ENCODE measurements around the gene ZBTB42. TPM values are rescaled to one million over a fixed set of nuclear protein-coding genes. Genes with fewer than 3 reads are reported as not detected.

Gene ZBTB42
- total RNA-seq, 1 experiment from 2014 or later = 6.1 TPM

- Histone ChIP-seq H2BK5ac (ENCODE audit: insufficient read length, low read length) (no peak overlapping the region), H4K20me1 (ENCODE audit: control insufficient read depth, insufficient read depth, insufficient read length) (no peaks in the 10 kb centered on the region), H3K56ac (ENCODE audit: insufficient read length, low read depth, low read length) (no peak overlapping the region), H3K14ac (ENCODE audit: insufficient read depth, low read length) (0 out of 2 replicates have a peak overlapping the region, but pooled peaks have one; percentile 92), H3K18ac (ENCODE audit: insufficient read length, low read depth, low read length) (no peak overlapping the region), H2AK5ac (ENCODE audit: insufficient read length, low read length) (no peak overlapping the region), H2BK120ac (ENCODE audit: low read depth, low read length, poor library complexity, severe bottlenecking) (no peak overlapping the region), H3K79me2 (ENCODE audit: insufficient read depth, low read length) (no peaks in the 10 kb centered on the region; the same call in 1 of the 2 replicates), H3K23me2 (ENCODE audit: insufficient read length, low read depth, low read length, poor library complexity, severe bottlenecking) (peaks cover 15% of the 10 kb centered on the region), H3K4ac (ENCODE audit: low read depth, low read length) (no peak overlapping the region), H2BK12ac (ENCODE audit: insufficient read length, low read depth, low read length) (no peak overlapping the region), H3K27me3 (ENCODE audit: insufficient read depth, low read length) (no peaks in the 10 kb centered on the region), H3K9me3 (ENCODE audit: control insufficient read depth, low read depth, low read length) (no peaks in the 10 kb centered on the region), H4K8ac (replicated peaks; ENCODE audit: insufficient read length, low read depth, low read length) (no peak overlapping the region), H2BK15ac (ENCODE audit: low read depth, low read length) (no peak overlapping the region), H3K9ac (ENCODE audit: extremely low read depth, insufficient read length, low read length) (peak overlapping the region; percentile 87), H3T11ph (ENCODE audit: low read length) (no peak overlapping the region), H3K27ac (ENCODE audit: insufficient read length, low read depth, low read length) (no peak overlapping the region), H3K4me1 (ENCODE audit: insufficient read depth, low read length) (no peaks in the 10 kb centered on the region), H4K91ac (ENCODE audit: insufficient read length, low read depth, low read length) (no peak overlapping the region), H3K4me2 (ENCODE audit: insufficient read depth, insufficient read length, low read length) (peak overlapping the region; percentile 72), H4K5ac (ENCODE audit: insufficient read length, low read depth, low read length) (no peak overlapping the region), H2AFZ (ENCODE audit: low read length) (no peak overlapping the region), H3K23ac (ENCODE audit: insufficient read length, low read depth, low read length) (no peak overlapping the region), H3K79me1 (ENCODE audit: insufficient read depth, low read depth, low read length, poor library complexity, severe bottlenecking) (no peaks in the 10 kb centered on the region), H2BK20ac (ENCODE audit: low read depth, low read length, poor library complexity, severe bottlenecking) (no peak overlapping the region)
- peaks cover 0 to 10% (median 6%) of the 10 kb centered on the region in 3 experiments; a peak in 5 of 7 replicates for H3K36me3 Mint-ChIP-seq (ENCODE audit: insufficient read depth in 1 of 3, low read depth in 3 of 3)
- no CpG with 5 or more reads among the region's 8 CpGs for WGBS (ENCODE audit: extremely low coverage, insufficient read length, low lambda C conversion rate)
- H3K4me3 Mint-ChIP-seq = peak overlapping the region; percentile 90 to 96
- H3K4me1 Mint-ChIP-seq = peaks cover 11 to 18% of the 10 kb centered on the region in 2 experiments
- TF ChIP-seq CTCF (conservative IDR thresholded peaks at IDR 0.05) = no peak
- no peak for DNase-seq
- no peaks in the 10 kb centered on the region; the same call in 1 of the 2 replicates for H3K27me3 Mint-ChIP-seq (ENCODE audit: low read depth)
- peak overlapping the region in 1 of 3 experiments; percentile 81; a peak in 2 of 7 replicates for H3K27ac Mint-ChIP-seq
- no peaks in the 10 kb centered on the region for H3K9me3 Mint-ChIP-seq
These were observed 15.6 kb downstream of the ZBTB42 start for GRCh38 chr14:104816616-104816884.
